A673 (cell line): ENCODE results near the gene KCNIP1.

Source experiments
- EZH2 ChIP-seq: fragments of 200-600 bp; sonication (generic); IDR thresholded peaks from 2 replicates; pipeline ENCODE4 v1.6.1; 2017; ENCODE audit warnings: borderline replicate concordance, low read depth, mild to moderate bottlenecking, mixed read lengths, antibody characterized with exemption, low read length; ENCODE audit not compliant: poor library complexity, severe bottlenecking
- TF ChIP-seq, protein P1 (sequence below): fragments of 300-800, 200-600 bp; sonication (generic); conservative IDR thresholded peaks from 2 replicates; pipeline ENCODE4 v1.5.1; 2017; ENCODE audit warnings: low read depth, mild to moderate bottlenecking, antibody characterized with exemption, low read length, moderate library complexity, mixed read lengths

- TF ChIP-seq, protein P1, sequence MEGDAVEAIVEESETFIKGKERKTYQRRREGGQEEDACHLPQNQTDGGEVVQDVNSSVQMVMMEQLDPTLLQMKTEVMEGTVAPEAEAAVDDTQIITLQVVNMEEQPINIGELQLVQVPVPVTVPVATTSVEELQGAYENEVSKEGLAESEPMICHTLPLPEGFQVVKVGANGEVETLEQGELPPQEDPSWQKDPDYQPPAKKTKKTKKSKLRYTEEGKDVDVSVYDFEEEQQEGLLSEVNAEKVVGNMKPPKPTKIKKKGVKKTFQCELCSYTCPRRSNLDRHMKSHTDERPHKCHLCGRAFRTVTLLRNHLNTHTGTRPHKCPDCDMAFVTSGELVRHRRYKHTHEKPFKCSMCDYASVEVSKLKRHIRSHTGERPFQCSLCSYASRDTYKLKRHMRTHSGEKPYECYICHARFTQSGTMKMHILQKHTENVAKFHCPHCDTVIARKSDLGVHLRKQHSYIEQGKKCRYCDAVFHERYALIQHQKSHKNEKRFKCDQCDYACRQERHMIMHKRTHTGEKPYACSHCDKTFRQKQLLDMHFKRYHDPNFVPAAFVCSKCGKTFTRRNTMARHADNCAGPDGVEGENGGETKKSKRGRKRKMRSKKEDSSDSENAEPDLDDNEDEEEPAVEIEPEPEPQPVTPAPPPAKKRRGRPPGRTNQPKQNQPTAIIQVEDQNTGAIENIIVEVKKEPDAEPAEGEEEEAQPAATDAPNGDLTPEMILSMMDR = no peak
- no peak for TF ChIP-seq EZH2
Observed at GRCh38 chr5:170746075-170746960, 242.5 kb downstream of the KCNIP1 start.
